Measurements from ENCODE around the gene TNS1. TPM values are rescaled to one million over a fixed set of nuclear protein-coding genes. Genes with fewer than 3 reads are reported as not detected.
A peak's percentile ranks its signal among the peaks of the same experiment; 100 is the strongest.

Gene TNS1
- total RNA-seq, 4 donors from 2014 or later = 57.7 to 120 (median 95.7) TPM

GRCh38 chr2:217803653-217803960, 199.2 kb downstream of the TNS1 start:
- no peak for DNase-seq (ENCODE audit: low spot score in 2 of 2)
- intact Hi-C loops (cut with DNase I; ENCODE audit: low total_unique reads) = no loop called here
- TF ChIP-seq CTCF (IDR thresholded peaks at IDR 0.05) = no peak
- TF ChIP-seq POLR2A (IDR thresholded peaks at IDR 0.05) = no peak
- 56 to 60% methylated on average over 3 of the region's 3 CpGs for WGBS, 2 donors
- H3K4me3 ChIP-seq (ENCODE audit: low read depth, poor library complexity, severe bottlenecking) = no peak overlapping the region

- no peak overlapping the region for H3K4me3 ChIP-seq (ENCODE audit: low read depth, poor library complexity, severe bottlenecking)
- intact Hi-C loops (cut with DNase I; ENCODE audit: low total_unique reads) = no loop called here
- no peak for DNase-seq (ENCODE audit: low spot score in 2 of 2)
- TF ChIP-seq POLR2A (IDR thresholded peaks at IDR 0.05) (no peak), CTCF (IDR thresholded peaks at IDR 0.05) (no peak)
- WGBS, 2 donors = 84 to 90% methylated on average over 7 of the region's 7 CpGs
Measured at GRCh38 chr2:217802876-217803652, 199.7 kb downstream of the TNS1 start.

- TF ChIP-seq POLR2A (IDR thresholded peaks at IDR 0.05) (no peak), CTCF (IDR thresholded peaks at IDR 0.05) (no peak)
- intact Hi-C loops (cut with DNase I; ENCODE audit: low total_unique reads) = no loop called here
- 63 to 67% methylated on average over 4 of the region's 4 CpGs for WGBS, 2 donors
- no peak overlapping the region for H3K4me3 ChIP-seq (ENCODE audit: low read depth, poor library complexity, severe bottlenecking)
- DNase-seq (ENCODE audit: low spot score in 2 of 2) = no peak
Measured at GRCh38 chr2:217802266-217802665, 200.5 kb downstream of the TNS1 start.

GRCh38 chr2:217801711-217802110, 201.1 kb downstream of the TNS1 start:
- intact Hi-C loops (cut with DNase I; ENCODE audit: low total_unique reads) = no loop called here
- peak in 1 of 2 donors; percentile 85 for DNase-seq (ENCODE audit: low spot score in 2 of 2)
- no peak overlapping the region for H3K4me3 ChIP-seq (ENCODE audit: low read depth, poor library complexity, severe bottlenecking)
- 77 to 81% methylated on average over 8 of the region's 8 CpGs for WGBS, 2 donors
- TF ChIP-seq POLR2A (IDR thresholded peaks at IDR 0.05) (no peak), CTCF (IDR thresholded peaks at IDR 0.05) (no peak)

GRCh38 chr2:217801115-217801531, 201.7 kb downstream of the TNS1 start:
- TF ChIP-seq CTCF (IDR thresholded peaks at IDR 0.05) (no peak), POLR2A (IDR thresholded peaks at IDR 0.05) (no peak)
- H3K4me3 ChIP-seq (ENCODE audit: low read depth, poor library complexity, severe bottlenecking) = no peak overlapping the region
- 68% methylated on average over 11 of the region's 11 CpGs for WGBS, 2 donors
- intact Hi-C loops (cut with DNase I; ENCODE audit: low total_unique reads) = no loop called here
- DNase-seq (ENCODE audit: low spot score in 2 of 2) = peak in 1 of 2 donors; percentile 86

Measured in lower leg skin (tissue), 4 donors.